Peyer's patch (tissue), 4 donors: ENCODE measurements around the gene BBLN. TPM values are rescaled to one million over a fixed set of nuclear protein-coding genes. Genes with fewer than 3 reads are reported as not detected.
A peak's percentile ranks its signal among the peaks of the same experiment; 100 is the strongest.
"Not testable (repeated sequence)": the region's sequence is repeated elsewhere in the genome, so short reads cannot be mapped to it uniquely, and the experiment has no call there.

Source experiments
- DNase-seq, 3 donors: peaks; one replicate each; pipeline ENCODE4 v3.0.0-alpha.2; 2017 to 2019
- H3K27ac ChIP-seq, 4 donors: fragments of 200-600 bp; sonication (generic); one replicate each; pipeline ENCODE4 v1.5.1; 2016 to 2019
- H3K27me3 ChIP-seq, 2 donors: fragments of 200-600 bp; sonication (generic); one replicate each; pipeline ENCODE4 v1.5.1; 2019
- H3K36me3 ChIP-seq, 3 donors: fragments of 200-600 bp; sonication (generic); one replicate each; pipeline ENCODE4 v1.5.1; 2016 to 2019
- H3K4me1 ChIP-seq, 4 donors: fragments of 200-600 bp; sonication (generic); one replicate each; pipeline ENCODE4 v1.5.1; 2016 to 2019
- H3K4me3 ChIP-seq, 4 donors: fragments of 200-600 bp; sonication (generic); 1 replicate in 3 of 4; 2 replicates in 1 of 4; pipeline ENCODE4 v1.5.1; 2016 to 2019; ENCODE audit warnings: mild to moderate bottlenecking in 1 of 4
- H3K9me3 ChIP-seq, 4 donors: fragments of 200-600 bp; sonication (generic); one replicate each; pipeline ENCODE4 v1.5.1; 2016 to 2019; ENCODE audit warnings: mild to moderate bottlenecking in 1 of 4
- POLR2A ChIP-seq, 2 donors: fragments of 450-650 bp; IDR thresholded peaks; one replicate each; pipeline ENCODE4 v1.5.1; 2017; ENCODE audit warnings: antibody characterized with exemption in 2 of 2, mild to moderate bottlenecking in 2 of 2, moderate library complexity in 2 of 2
- total RNA-seq, 4 donors: library from RNA; depleted of rRNA; stranded (reverse); fragments of >200 nt; gene quantifications; one replicate each; pipeline ENCODE4 v1.1.0, GENCODE V29; 2016
- TF ChIP-seq, protein P1 (sequence below), 6 experiments: fragments of 450-650 bp in 4 of 6; fragments of 200-600 bp in 2 of 6; sonication (generic) in 1 of 6; IDR thresholded peaks; one replicate each; pipeline ENCODE4 v1.5.1; 2017 to 2019; ENCODE audit warnings: antibody characterized with exemption in 6 of 6, mild to moderate bottlenecking in 3 of 6, moderate library complexity in 1 of 6

Gene BBLN
- total RNA-seq, 4 donors from 2014 or later, result 38.8 to 93.7 (median 70.2) TPM

DNA sequence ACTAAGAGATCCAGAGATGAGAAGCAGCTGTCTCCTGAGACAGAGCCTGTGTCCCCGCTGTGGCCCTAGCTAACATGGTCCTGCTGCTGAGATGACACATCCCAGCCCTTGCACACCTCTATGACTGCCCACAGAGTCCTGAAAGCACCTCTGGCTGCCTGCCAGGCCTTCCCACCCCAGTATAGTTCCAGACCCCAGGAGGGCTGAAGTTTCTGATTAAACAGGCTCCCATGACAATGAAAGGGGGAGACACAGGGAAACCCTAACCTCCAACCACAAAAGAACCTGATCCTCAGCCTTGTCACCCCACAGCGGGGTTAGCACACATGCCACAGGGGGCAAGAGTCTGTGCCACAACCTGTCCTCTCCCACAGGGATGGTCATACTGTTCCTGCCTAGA, 15.7 kb downstream of the BBLN start:
- no peaks in the 10 kb centered on the region for H3K4me1 ChIP-seq
- no peaks in the 10 kb centered on the region for H3K27me3 ChIP-seq
- peak overlapping the region in 2 of 4 donors; percentile 38 to 57 for H3K27ac ChIP-seq
- TF ChIP-seq, protein P1, sequence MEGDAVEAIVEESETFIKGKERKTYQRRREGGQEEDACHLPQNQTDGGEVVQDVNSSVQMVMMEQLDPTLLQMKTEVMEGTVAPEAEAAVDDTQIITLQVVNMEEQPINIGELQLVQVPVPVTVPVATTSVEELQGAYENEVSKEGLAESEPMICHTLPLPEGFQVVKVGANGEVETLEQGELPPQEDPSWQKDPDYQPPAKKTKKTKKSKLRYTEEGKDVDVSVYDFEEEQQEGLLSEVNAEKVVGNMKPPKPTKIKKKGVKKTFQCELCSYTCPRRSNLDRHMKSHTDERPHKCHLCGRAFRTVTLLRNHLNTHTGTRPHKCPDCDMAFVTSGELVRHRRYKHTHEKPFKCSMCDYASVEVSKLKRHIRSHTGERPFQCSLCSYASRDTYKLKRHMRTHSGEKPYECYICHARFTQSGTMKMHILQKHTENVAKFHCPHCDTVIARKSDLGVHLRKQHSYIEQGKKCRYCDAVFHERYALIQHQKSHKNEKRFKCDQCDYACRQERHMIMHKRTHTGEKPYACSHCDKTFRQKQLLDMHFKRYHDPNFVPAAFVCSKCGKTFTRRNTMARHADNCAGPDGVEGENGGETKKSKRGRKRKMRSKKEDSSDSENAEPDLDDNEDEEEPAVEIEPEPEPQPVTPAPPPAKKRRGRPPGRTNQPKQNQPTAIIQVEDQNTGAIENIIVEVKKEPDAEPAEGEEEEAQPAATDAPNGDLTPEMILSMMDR (IDR thresholded peaks at IDR 0.05), result no peak
- TF ChIP-seq POLR2A (IDR thresholded peaks at IDR 0.05), result no peak
- H3K9me3 ChIP-seq, result no peaks in the 10 kb centered on the region
- DNase-seq, result no peak
- H3K36me3 ChIP-seq, result peaks cover 0 to 78% (median 0%) of the 10 kb centered on the region in 3 donors
- no peak overlapping the region for H3K4me3 ChIP-seq

DNA sequence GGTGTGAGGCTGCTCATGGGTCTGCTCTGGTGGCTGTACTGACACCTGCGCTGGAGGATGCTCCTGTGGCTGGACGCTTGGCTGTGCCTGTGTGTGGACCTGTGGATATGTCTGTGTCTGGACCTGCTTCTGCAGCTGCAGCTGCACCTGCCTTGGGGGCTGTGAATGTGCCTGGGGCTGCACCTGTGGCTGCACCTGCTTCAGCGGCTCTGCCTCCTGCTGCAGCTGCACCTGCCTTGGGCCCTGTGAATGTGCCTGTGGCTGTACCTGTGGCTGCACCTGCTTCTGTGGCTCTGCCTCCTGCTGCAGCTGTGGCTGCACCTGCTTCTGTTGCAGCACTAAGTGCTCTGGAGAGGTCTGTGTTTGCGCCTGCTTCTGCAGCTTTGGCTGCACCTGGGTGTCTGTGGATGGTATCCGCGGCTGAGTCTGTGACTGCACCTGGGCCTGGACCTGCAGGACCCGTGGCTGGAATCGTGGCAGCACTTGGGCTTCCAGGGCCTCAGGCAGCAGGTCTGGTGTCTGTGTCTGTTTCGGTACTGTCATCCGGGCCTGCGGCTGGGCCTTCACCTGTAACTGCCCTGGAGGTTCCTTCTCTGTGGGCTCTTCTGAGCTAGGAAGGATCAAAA, 18.9 kb downstream of the BBLN start:
- Histone ChIP-seq H3K36me3 (peaks cover 0 to 85% (median 0%) of the 10 kb centered on the region in 3 donors), H3K9me3 (no peaks in the 10 kb centered on the region), H3K4me1 (no peaks in the 10 kb centered on the region), H3K4me3 (no peak overlapping the region), H3K27me3 (no peaks in the 10 kb centered on the region), H3K27ac (no peak overlapping the region)
- TF ChIP-seq, protein P1 (IDR thresholded peaks at IDR 0.05), result no peak
- no peak for TF ChIP-seq POLR2A (IDR thresholded peaks at IDR 0.05)
- no peak for DNase-seq

DNA sequence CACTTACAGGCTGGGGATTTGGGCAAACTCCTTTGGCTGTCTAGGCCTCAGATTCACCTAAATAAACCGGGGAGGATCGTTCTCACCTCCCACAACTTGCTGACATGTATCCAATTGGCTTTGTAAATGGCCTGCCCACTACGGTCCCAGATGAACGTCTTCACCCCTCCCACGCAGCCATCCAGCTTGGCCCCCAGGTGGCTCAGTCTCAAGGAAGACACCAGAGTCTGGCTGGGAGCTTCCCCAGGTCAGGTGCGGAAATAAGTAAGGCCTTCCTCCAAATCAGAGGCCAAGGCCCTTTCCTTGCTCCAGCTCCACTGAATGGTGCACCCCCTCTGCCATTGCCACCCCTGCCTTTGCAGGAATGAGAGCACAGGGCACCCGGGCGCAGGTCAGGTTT, 19.9 kb downstream of the BBLN start:
- no peak for DNase-seq
- Histone ChIP-seq H3K4me1 (no peaks in the 10 kb centered on the region), H3K36me3 (peaks cover 0 to 86% (median 0%) of the 10 kb centered on the region in 3 donors), H3K27me3 (no peaks in the 10 kb centered on the region), H3K9me3 (no peaks in the 10 kb centered on the region), H3K4me3 (no peak overlapping the region), H3K27ac (no peak overlapping the region)
- TF ChIP-seq, protein P1 (IDR thresholded peaks at IDR 0.05), result no peak
- TF ChIP-seq POLR2A (IDR thresholded peaks at IDR 0.05), result no peak

DNA sequence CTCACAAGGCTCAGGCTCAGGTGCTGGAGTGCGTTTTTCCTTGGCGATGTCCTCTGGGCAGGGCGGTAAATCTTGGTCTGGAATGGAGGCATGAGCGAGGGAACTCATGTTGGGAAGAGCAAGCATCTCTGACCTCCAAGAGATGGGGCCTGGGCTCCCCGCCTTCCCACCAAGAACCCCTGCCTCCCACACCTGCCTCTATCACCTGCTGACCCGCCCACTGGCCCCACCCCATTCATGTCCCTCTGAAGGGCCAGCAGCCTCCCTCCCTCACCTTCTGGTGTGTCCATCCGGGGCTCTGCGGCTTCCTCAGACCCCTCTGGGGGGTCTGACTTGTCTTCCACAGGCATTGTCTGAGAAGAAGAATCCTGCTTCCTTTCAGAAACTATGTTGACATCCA, 20.4 kb downstream of the BBLN start:
- H3K27me3 ChIP-seq, result no peaks in the 10 kb centered on the region
- no peaks in the 10 kb centered on the region for H3K4me1 ChIP-seq
- TF ChIP-seq POLR2A (IDR thresholded peaks at IDR 0.05), result no peak
- TF ChIP-seq, protein P1 (IDR thresholded peaks at IDR 0.05), result no peak
- H3K4me3 ChIP-seq, result no peak overlapping the region
- peaks cover 0 to 86% (median 0%) of the 10 kb centered on the region in 3 donors for H3K36me3 ChIP-seq
- H3K27ac ChIP-seq, result no peak overlapping the region
- DNase-seq, result no peak
- no peaks in the 10 kb centered on the region for H3K9me3 ChIP-seq

DNA sequence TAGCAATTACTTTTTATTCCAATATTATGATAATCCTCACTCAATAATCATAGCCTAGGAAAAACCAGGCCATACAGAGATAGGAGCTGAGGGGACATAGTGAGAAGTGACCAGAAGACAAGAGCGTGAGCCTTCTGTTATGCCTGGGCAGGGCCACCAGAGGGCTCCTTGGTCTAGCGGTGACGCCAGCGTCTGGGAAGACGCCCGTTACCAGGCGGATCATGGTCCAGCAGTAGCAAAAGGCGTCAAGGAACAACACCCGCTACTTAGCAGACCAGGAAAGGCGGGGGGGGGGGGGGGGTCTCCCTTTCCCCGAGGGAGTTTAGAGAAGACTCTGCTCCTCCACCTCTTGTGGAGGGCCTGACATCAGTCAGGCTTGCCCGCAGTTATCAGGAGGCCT, 21.4 kb downstream of the BBLN start:
- H3K27me3 ChIP-seq, H3K4me1 ChIP-seq, H3K27ac ChIP-seq, H3K9me3 ChIP-seq, H3K4me3 ChIP-seq: not testable (repeated sequence)
- TF ChIP-seq, protein P1 (IDR thresholded peaks at IDR 0.05), result peak in 3 of 6 experiments; percentile 22 to 55 (median 54)
- H3K36me3 ChIP-seq, result peaks cover 0 to 83% (median 0%) of the 10 kb centered on the region in 3 donors
- peak in 1 of 3 donors; percentile 63 for DNase-seq
